Skin epidermis (tissue), 12 donors: ENCODE data around the gene USP2.
A peak's percentile ranks its signal among the peaks of the same experiment; 100 is the strongest.

Experiments used
- H3K27ac ChIP-seq, 21 experiments: fragments of 200-600 bp; sonication (generic) in 11 of 21; one replicate each; pipeline ENCODE4 v1.5.0; 2020; ENCODE audit warnings: mild to moderate bottlenecking in 3 of 21, inconsistent platforms in 2 of 21, moderate library complexity in 2 of 21
- H3K4me3 ChIP-seq, 7 experiments: fragments of 200-600 bp; sonication (generic) in 2 of 7; one replicate each; pipeline ENCODE4 v1.5.0; 2020; ENCODE audit warnings: inconsistent platforms in 2 of 7, mild to moderate bottlenecking in 2 of 7, moderate library complexity in 1 of 7

The USP2 gene

DNA sequence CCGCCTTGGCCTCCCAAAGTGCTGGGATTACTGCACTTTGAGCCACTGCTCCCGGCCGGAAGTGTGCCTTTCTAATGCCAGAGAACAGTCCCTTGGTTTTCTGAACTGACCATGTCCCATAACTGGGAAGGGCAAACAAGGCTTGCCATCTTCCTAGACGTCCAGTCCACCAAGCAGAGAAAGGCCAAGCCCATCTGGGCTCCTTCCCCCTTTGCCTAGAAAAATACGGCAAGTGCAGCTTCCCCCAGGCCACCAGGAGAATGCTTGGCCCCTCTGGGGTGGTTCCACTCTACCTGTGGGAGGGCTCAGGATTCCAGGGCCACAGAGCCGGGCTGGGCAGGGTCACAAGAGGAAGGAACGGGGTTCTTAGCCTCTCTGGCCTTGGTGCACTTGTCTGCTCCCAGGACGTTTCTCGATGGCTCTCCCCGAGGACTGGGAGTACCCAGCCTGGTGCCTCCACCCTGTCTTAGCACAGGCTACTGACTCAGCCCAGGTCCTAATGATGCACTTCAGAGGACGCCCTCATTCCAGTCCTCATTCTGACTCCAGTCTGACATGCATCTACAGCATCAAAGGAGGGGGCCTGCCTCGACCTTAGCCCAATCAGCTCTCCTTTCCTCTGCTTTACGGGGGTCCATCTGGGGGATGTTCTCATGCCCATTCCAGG is 1.2 kb downstream of the USP2 start:
- H3K4me3 ChIP-seq = peak overlapping the region in 2 of 7 experiments; percentile 36 to 46
- peak overlapping the region in 11 of 21 experiments; percentile 17 to 74 (median 54) for H3K27ac ChIP-seq

- H3K4me3 ChIP-seq = no peak overlapping the region
- peak overlapping the region in 1 of 21 experiments; percentile 3 for H3K27ac ChIP-seq
Measured at GRCh38 chr11:119378851-119379465, 2.5 kb downstream of the USP2 start.

GRCh38 chr11:119377961-119378667 is 3.4 kb downstream of the USP2 start:
- Histone ChIP-seq H3K27ac (peak overlapping the region in 2 of 21 experiments; percentile 3 to 27), H3K4me3 (no peak overlapping the region)

DNA sequence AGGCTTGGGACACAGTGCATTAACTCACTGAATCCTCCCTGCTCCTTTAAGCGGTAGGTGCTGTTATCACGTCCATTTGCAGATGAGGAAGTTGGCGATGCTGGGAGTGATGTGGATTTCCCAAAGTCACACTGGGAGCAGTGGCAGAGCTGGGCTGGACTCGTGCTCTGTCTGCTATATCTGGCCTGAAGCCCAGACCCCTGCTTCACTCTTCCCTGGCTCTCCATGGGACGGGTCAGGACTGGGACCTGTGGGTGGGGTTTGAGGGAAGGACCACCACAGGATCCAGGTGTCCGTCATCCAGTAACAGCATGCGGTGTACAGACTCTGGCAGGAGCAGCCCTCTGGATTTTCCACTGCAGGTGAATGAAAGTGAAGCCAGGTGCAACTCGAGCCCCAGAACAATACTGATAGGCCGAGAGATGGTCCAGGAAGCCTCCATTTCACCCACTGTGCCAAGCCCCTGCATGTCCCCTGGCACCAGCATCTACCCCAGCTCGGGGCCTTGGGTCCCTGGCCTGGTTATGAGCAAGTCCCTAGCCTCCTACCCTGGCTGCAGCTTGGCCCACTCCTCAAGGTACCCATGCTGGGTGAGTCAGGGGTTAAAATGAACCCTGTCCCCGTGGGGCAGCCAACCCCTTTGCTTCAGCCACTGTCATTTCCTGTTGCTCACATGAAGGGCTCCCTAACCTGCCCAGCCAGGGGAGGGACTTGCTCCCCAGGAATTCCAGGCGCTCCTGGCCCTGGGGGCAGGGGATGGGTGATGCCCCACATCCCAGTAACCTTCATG is 4.2 kb downstream of the USP2 start:
- no peak overlapping the region for H3K4me3 ChIP-seq
- peak overlapping the region in 3 of 21 experiments; percentile 3 to 27 (median 3) for H3K27ac ChIP-seq

GRCh38 chr11:119376197-119376847 is 5.2 kb downstream of the USP2 start:
- Histone ChIP-seq H3K27ac (peak overlapping the region in 8 of 21 experiments; percentile 1 to 66 (median 44)), H3K4me3 (no peak overlapping the region)

GRCh38 chr11:119375337-119376196 is 5.9 kb downstream of the USP2 start:
- no peak overlapping the region for H3K4me3 ChIP-seq
- peak overlapping the region in 8 of 21 experiments; percentile 13 to 66 (median 46) for H3K27ac ChIP-seq

DNA sequence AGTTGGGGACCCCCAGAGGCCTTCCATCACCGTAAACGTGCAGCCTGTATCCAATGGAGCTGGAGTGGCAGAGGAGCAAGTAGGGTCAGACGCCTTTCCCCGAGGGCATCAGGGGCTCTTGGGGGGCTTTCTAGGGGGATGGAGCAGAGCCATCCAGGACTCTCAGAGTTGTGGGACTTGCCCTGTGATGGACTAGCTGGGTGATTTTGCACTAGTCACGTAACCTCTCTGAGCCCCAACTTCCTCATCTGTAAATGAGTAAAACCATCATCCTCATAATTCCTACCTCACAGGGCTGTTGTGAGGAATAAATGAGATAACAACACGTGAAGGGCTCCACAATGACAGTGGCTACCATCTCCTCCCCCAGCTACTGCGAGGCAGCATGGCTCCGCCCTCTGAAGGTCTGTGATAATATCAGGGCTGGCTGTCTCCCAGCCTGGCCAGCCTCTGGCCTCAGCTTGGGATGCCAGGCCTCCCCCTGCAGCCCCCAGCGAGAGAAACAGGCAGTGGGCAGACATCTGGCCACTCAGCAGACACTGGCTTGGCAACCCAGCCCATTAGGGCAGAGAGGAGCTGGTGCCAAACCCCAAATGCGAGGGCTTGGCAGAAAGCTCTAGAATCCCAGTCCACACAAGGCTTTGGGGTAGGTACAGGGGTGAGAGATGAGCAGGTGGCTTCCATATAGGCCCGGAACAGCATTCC is 6.7 kb downstream of the USP2 start:
- Histone ChIP-seq H3K27ac (peak overlapping the region in 4 of 21 experiments; percentile 8 to 47 (median 28)), H3K4me3 (no peak overlapping the region)

DNA sequence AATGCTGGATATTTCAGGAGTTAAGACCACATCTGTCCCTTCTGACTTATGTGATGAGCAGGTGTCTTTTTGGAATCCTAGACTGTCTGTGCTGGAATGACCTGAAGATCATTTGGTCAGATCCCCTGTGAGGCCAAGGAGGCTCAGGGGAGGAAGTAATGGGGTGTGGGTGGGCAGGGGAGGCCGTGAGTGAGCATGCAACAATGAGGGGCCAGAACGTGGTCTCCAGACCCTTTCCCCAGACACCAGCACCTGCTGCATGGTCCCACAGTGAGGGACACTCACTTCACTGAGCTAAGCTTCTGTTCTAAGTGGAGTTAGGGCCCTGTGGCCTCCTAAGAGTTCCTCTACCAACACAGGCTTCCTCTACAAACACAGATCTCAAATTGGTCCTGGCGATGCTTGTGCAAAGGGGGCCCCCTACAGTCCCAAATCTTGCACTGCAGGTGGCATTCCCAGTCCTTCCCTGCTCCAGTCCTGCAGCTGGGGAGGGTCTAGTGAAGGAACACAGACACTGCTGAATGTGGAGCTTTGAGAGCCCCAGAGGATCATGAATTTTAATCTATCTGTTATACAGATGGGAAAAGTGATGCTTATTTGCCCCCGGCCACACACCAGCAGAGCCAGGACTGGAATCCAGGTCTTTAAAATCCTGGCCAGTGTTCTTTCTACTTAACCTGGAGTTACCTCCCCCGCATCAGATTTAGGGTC is 7.4 kb downstream of the USP2 start:
- no peak overlapping the region for H3K4me3 ChIP-seq

DNA sequence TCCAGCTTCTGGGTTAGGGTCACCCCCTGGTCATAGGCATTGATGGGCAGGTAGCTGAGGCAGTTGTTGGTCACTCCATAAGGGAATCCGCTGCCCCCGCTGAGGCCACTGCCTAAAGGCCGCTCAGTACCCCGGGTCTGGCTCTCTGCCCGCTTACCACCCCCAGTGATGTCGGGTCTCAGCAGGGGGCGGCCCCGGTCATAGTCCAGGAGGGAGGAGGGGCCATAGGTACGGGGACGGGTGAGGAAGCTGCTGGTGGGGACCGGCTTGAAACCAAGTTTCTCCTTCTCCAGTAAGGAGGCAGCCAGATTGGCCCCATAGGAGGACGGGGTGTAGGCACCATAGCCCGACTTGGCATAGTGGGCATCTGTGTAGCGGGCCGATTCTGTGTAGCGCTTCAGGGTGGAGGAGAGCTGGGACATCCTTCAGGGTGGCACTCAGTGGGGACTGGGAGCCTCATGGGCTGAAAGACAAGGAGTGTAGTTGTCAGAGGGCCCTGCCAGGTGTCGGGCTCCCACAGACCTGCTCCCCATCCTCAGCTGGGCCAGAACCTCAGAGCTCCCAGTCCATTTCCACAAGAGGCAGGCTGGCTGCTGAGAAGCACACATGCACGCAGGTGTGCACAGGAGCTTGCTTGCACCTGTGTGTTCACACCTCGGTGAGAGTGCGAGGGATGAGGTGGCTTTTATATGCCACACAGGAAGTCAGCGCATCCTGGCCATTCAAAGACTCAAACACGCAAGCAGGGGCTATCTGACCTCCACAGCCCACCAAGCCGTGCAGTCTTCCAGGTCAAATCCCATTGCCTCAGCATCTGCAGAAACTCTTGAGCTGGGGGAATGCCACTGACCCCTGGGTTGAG is 8.2 kb downstream of the USP2 start:
- Histone ChIP-seq H3K4me3 (no peak overlapping the region), H3K27ac (no peak overlapping the region)

More for the DNA sequence above, 7.4 kb downstream of the USP2 start:
- no peak overlapping the region for H3K27ac ChIP-seq

GRCh38 chr11:119372260-119373058 is 9.0 kb downstream of the USP2 start:
- Histone ChIP-seq H3K4me3 (no peak overlapping the region), H3K27ac (no peak overlapping the region)

DNA sequence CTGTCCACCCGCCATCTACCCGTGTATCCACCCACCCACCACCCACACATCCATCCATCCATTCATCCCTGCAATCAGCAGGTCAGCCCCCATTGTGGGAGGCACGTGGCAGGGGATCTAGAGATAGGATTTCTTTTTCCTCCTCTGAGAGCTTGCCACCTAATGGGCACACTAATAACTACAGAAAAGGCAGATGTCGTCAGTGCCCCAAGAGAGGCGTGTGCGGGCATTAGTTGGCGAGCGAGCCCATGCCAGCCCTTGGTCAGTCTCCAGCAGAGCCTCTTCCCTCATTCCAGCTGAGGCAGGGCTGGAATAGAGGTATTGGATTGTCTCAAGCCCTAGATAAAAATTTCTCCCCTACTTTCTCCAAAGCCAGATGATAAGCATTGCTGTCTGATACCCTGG is 9.7 kb downstream of the USP2 start:
- Histone ChIP-seq H3K4me3 (no peak overlapping the region), H3K27ac (no peak overlapping the region)

- Histone ChIP-seq H3K27ac (peak overlapping the region in 1 of 21 experiments; percentile 24), H3K4me3 (no peak overlapping the region)
Measured at GRCh38 chr11:119371067-119371601, 10.4 kb downstream of the USP2 start.

DNA sequence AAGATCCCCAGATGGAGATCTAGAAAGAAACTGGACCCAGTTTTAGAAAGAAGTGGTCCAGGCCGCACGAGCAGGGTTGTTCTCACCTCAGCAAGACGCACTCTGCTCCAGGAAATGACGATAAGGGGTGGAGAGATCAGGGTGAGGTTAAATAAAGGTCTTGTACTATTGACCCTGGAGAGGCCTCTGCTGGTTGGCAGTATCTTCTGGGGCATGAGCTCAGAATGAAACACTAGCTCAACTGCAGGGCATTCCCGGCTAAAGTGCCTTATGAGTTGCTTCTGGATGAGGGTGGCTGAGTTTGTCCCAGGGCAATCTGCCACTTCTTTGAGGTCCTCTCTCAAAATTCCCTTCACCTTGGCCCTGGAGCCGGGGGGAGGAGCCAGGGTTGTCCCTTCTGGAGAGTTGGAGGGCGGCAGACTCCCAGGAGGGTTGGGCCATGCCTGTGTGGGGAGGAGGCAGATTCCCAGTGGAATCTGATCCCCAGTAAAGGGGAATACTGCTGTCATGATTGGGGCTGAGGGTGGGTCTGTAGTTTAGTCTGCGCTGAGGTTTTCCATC is 10.9 kb downstream of the USP2 start:
- peak overlapping the region in 1 of 21 experiments; percentile 24 for H3K27ac ChIP-seq
- H3K4me3 ChIP-seq = no peak overlapping the region

DNA sequence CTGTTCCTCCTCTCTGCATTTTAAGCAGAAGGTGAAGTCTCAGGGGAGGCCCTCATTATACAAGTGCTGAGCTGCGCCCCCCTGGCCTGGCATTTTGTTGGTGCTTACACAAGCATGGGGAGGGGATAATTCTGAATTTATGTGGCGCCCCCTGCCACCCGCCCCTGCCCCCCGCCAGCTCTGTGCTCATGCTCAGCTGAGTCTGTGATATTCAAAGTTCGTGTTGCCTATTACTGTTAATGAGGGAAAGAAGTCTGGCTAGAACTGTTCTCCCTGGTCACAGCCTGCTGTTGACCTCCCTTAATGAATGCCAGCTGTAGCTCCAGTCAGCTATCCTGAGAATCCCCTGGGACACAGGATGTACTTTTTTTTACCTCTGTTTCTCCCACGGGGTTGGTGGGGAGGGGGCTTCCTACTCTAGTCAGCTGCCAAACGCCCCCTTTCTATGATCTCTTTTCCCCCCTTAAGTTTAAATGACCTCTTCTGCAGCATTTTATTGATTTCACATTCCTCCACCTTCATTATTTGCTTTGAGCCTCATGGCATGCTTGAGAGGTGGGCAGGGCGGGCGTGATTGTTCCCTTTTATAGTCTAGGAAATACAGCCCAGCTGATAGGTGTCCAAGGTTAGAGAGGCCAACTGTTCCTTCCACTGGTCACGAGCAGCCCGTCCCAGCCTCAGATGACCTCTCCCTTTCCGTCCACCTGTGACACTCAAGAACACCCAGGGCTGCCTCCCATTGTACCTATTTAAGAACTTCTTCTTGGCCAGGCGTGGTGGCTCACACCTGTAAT is 12.2 kb downstream of the USP2 start:
- Histone ChIP-seq H3K27ac (peak overlapping the region in 2 of 21 experiments; percentile 11 to 32), H3K4me3 (no peak overlapping the region)
